Esophagus squamous epithelium (tissue), 4 donors: Measurements from ENCODE around the gene SUSD1.

ENCODE experiments used
- CTCF ChIP-seq, 6 experiments: fragments of 450-650 bp in 4 of 6; fragments of 200-600 bp in 2 of 6; sonication (generic) in 2 of 6; IDR thresholded peaks; one replicate each; pipeline ENCODE4 v1.5.1; 2016 to 2019; ENCODE audit warnings: antibody characterized with exemption in 6 of 6, mild to moderate bottlenecking in 4 of 6, moderate library complexity in 4 of 6
- POLR2A ChIP-seq, 4 donors: fragments of 450-650 bp; IDR thresholded peaks; one replicate each; pipeline ENCODE4 v1.6.1; 2017; ENCODE audit warnings: antibody characterized with exemption in 4 of 4, mild to moderate bottlenecking in 4 of 4, moderate library complexity in 3 of 4

- TF ChIP-seq POLR2A (IDR thresholded peaks at IDR 0.05) (no peak), CTCF (IDR thresholded peaks at IDR 0.05) (no peak)
These were observed 168.6 kb downstream of the SUSD1 start for GRCh38 chr9:112006361-112007020.
